ENCODE measurements around the gene ACE2. TPM values are rescaled to one million over a fixed set of nuclear protein-coding genes. Genes with fewer than 3 reads are reported as not detected.

Gene ACE2
- total RNA-seq, 2 donors from 2014 or later = 0.33 to 2.7 TPM

- no peak overlapping the region for H3K27ac ChIP-seq (ENCODE audit: low read depth, low read length)
- no peaks in the 10 kb centered on the region for H3K36me3 ChIP-seq (ENCODE audit: control insufficient read depth, insufficient read depth, low read length)
- H3K4me3 ChIP-seq (ENCODE audit: low read length) = no peak overlapping the region
- no peaks in the 10 kb centered on the region for H3K9me3 ChIP-seq (ENCODE audit: control insufficient read depth, low read length)
- H3K4me1 ChIP-seq (ENCODE audit: control insufficient read depth, insufficient read depth, low read length) = no peaks in the 10 kb centered on the region
- no peak for DNase-seq
- no peak overlapping the region for H3K9ac ChIP-seq (ENCODE audit: extremely low read depth, low read length, poor library complexity, severe bottlenecking)
- no peak overlapping the region for H3K27ac Mint-ChIP-seq
- TF ChIP-seq, protein P1, sequence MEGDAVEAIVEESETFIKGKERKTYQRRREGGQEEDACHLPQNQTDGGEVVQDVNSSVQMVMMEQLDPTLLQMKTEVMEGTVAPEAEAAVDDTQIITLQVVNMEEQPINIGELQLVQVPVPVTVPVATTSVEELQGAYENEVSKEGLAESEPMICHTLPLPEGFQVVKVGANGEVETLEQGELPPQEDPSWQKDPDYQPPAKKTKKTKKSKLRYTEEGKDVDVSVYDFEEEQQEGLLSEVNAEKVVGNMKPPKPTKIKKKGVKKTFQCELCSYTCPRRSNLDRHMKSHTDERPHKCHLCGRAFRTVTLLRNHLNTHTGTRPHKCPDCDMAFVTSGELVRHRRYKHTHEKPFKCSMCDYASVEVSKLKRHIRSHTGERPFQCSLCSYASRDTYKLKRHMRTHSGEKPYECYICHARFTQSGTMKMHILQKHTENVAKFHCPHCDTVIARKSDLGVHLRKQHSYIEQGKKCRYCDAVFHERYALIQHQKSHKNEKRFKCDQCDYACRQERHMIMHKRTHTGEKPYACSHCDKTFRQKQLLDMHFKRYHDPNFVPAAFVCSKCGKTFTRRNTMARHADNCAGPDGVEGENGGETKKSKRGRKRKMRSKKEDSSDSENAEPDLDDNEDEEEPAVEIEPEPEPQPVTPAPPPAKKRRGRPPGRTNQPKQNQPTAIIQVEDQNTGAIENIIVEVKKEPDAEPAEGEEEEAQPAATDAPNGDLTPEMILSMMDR (conservative IDR thresholded peaks at IDR 0.05) = no peak
- H3K9me3 Mint-ChIP-seq = no peaks in the 10 kb centered on the region
- H3K27me3 ChIP-seq (ENCODE audit: control insufficient read depth, insufficient read depth, low read length, poor library complexity, severe bottlenecking) = no peaks in the 10 kb centered on the region
- no peak overlapping the region for H3K4me3 Mint-ChIP-seq
- no peaks in the 10 kb centered on the region for H3K36me3 Mint-ChIP-seq (ENCODE audit: low read depth)
- H3K4me1 Mint-ChIP-seq = peaks cover 2% of the 10 kb centered on the region
- H3K27me3 Mint-ChIP-seq (ENCODE audit: insufficient read depth) = no peaks in the 10 kb centered on the region
- whole genome bisulfite sequencing, 2 experiments (ENCODE audit: insufficient coverage in 1 of 2, insufficient read length in 1 of 2) = 100% methylated on average over 2 of the region's 3 CpGs; no CpG with 5 or more reads in 1 of the 2 experiments
Observed at GRCh38 chrX:15619053-15619755, 18.4 kb upstream of the ACE2 start.

GRCh38 chrX:15617111-15617510 is 16.4 kb upstream of the ACE2 start:
- 90 to 93% methylated on average over 3 to 6 of the region's 6 CpGs for WGBS, 2 experiments (ENCODE audit: insufficient coverage in 1 of 2, insufficient read length in 1 of 2)
- H3K4me3 ChIP-seq (ENCODE audit: low read length) = no peak overlapping the region
- TF ChIP-seq, protein P1 (conservative IDR thresholded peaks at IDR 0.05) = no peak
- Mint-ChIP-seq H3K36me3 (ENCODE audit: low read depth) (no peaks in the 10 kb centered on the region), H3K27me3 (ENCODE audit: insufficient read depth) (peaks cover 3% of the 10 kb centered on the region), H3K9me3 (no peaks in the 10 kb centered on the region), H3K4me1 (peaks cover 2% of the 10 kb centered on the region), H3K4me3 (no peak overlapping the region), H3K27ac (no peak overlapping the region)
- no peak for DNase-seq
- no peaks in the 10 kb centered on the region for H3K9me3 ChIP-seq (ENCODE audit: control insufficient read depth, low read length)
- no peaks in the 10 kb centered on the region for H3K27me3 ChIP-seq (ENCODE audit: control insufficient read depth, insufficient read depth, low read length, poor library complexity, severe bottlenecking)
- H3K4me1 ChIP-seq (ENCODE audit: control insufficient read depth, insufficient read depth, low read length) = no peaks in the 10 kb centered on the region
- no peak overlapping the region for H3K27ac ChIP-seq (ENCODE audit: low read depth, low read length)
- no peaks in the 10 kb centered on the region for H3K36me3 ChIP-seq (ENCODE audit: control insufficient read depth, insufficient read depth, low read length)
- H3K9ac ChIP-seq (ENCODE audit: extremely low read depth, low read length, poor library complexity, severe bottlenecking) = no peak overlapping the region

DNA sequence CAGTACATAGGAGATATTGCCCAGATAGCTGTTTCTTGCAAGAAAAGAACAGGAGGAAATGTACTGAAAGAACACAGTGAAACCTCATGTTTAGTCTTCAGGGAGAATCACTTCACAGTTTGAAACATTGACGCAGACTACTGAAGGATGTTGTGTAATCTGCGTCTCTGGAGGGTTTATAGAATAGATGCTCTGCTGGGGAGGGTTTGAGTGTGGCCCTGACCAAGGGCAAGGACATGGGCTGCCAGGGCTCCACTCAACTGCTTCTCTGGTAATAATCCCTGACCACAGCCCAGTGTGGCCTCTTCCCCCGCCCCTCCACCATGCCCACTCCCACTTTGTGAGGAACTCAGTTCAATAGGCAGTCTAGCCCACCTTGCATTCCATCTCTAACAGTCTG is 15.8 kb upstream of the ACE2 start:
- Histone ChIP-seq H3K4me3 (ENCODE audit: low read length) (no peak overlapping the region), H3K27ac (ENCODE audit: low read depth, low read length) (no peak overlapping the region), H3K27me3 (ENCODE audit: control insufficient read depth, insufficient read depth, low read length, poor library complexity, severe bottlenecking) (no peaks in the 10 kb centered on the region), H3K9me3 (ENCODE audit: control insufficient read depth, low read length) (no peaks in the 10 kb centered on the region), H3K4me1 (ENCODE audit: control insufficient read depth, insufficient read depth, low read length) (no peaks in the 10 kb centered on the region), H3K9ac (ENCODE audit: extremely low read depth, low read length, poor library complexity, severe bottlenecking) (no peak overlapping the region), H3K36me3 (ENCODE audit: control insufficient read depth, insufficient read depth, low read length) (no peaks in the 10 kb centered on the region)
- Mint-ChIP-seq H3K4me3 (no peak overlapping the region), H3K4me1 (peaks cover 2% of the 10 kb centered on the region), H3K36me3 (ENCODE audit: low read depth) (no peaks in the 10 kb centered on the region), H3K27ac (no peak overlapping the region), H3K27me3 (ENCODE audit: insufficient read depth) (peaks cover 3% of the 10 kb centered on the region), H3K9me3 (no peaks in the 10 kb centered on the region)
- TF ChIP-seq, protein P1 (conservative IDR thresholded peaks at IDR 0.05) = no peak
- WGBS, 2 experiments (ENCODE audit: insufficient coverage in 1 of 2, insufficient read length in 1 of 2) = 83% methylated on average over 3 of the region's 3 CpGs; no CpG with 5 or more reads in 1 of the 2 experiments
- no peak for DNase-seq
